ENCODE results near the gene MYCN. TPM values are rescaled to one million over a fixed set of nuclear protein-coding genes. Genes with fewer than 3 reads are reported as not detected.
"Not testable (repeated sequence)": the region's sequence is repeated elsewhere in the genome, so short reads cannot be mapped to it uniquely, and the experiment has no call there.

MYCN gene
- total and polyA plus RNA-seq, 2 of the 8 experiments (the other 6 are each of a cell fraction or from before 2014, with no cell fraction given), result 87.8 to 137 TPM

- H3K4ac ChIP-seq (replicated peaks; ENCODE audit: insufficient read length, low read depth, low read length); H2BK15ac ChIP-seq (ENCODE audit: low read length); H4K8ac ChIP-seq (ENCODE audit: extremely low read depth, insufficient read depth, low read length); H3K14ac ChIP-seq (ENCODE audit: insufficient read length); H3K4me3 ChIP-seq (ENCODE audit: extremely low read depth in 1 of 4, insufficient read depth in 2 of 4, low read depth in 3 of 4, low read length in 4 of 4); DNase-seq (ENCODE audit: low read depth in 1 of 2, low spot score in 2 of 2); H2AK5ac ChIP-seq (ENCODE audit: low read depth, low read length); H4K91ac ChIP-seq (replicated peaks; ENCODE audit: insufficient read length, low read length); H2BK5ac ChIP-seq (ENCODE audit: low read depth, low read length); H3K9ac ChIP-seq (replicated peaks in 1 of 4; ENCODE audit: extremely low read depth in 1 of 4, low read depth in 3 of 4, low read length in 3 of 4); H4K20me1 ChIP-seq (replicated peaks in 1 of 2; ENCODE audit: control insufficient read depth in 1 of 2, insufficient read depth in 2 of 2, low read length in 2 of 2); H3K27me3 ChIP-seq (replicated peaks in 1 of 4; ENCODE audit: control insufficient read depth in 3 of 4, extremely low read depth in 1 of 4, insufficient read depth in 3 of 4, low read length in 3 of 4); H3K27ac ChIP-seq (ENCODE audit: low read depth, low read length); FAIRE-seq; H2AFZ ChIP-seq (ENCODE audit: low read length); H2BK120ac ChIP-seq (replicated peaks; ENCODE audit: low read depth, low read length); H3K4me1 ChIP-seq (replicated peaks in 1 of 4; ENCODE audit: control insufficient read depth in 3 of 4, insufficient read depth in 4 of 4, low read length in 3 of 4); H3K9me3 ChIP-seq (ENCODE audit: insufficient read depth in 2 of 2, low read depth in 1 of 2, low read length in 1 of 2); H3K56ac ChIP-seq (replicated peaks; ENCODE audit: insufficient read length, low read depth, low read length); H3K36me3 ChIP-seq (ENCODE audit: control insufficient read depth in 2 of 4, insufficient read depth in 4 of 4, low read length in 3 of 4); H3K23me2 ChIP-seq (ENCODE audit: low read depth, low read length); H4K5ac ChIP-seq (ENCODE audit: insufficient read length, low read depth, low read length); H3K18ac ChIP-seq (ENCODE audit: extremely low read depth, low read length); H3K79me2 ChIP-seq (ENCODE audit: control insufficient read depth in 1 of 2, insufficient read depth in 2 of 2, low read length in 2 of 2); H2BK12ac ChIP-seq (ENCODE audit: low read depth, low read length); H3K4me2 ChIP-seq (ENCODE audit: insufficient read depth in 1 of 2, low read depth in 2 of 2, low read length in 2 of 2); H3K79me1 ChIP-seq (ENCODE audit: low read depth, low read length); H3K23ac ChIP-seq (ENCODE audit: insufficient read length): not testable (repeated sequence)
- CTCF ChIA-PET (ENCODE audit: partially characterized antibody), result interaction anchor here (1.0 to 1.6 kb wide), 3 partner anchors 21 to 71 kb away, joined by 3 to 5 read pairs (median 4); no protein-coding TSS in a partner anchor
- peak overlapping the region; percentile 93; the same call in 1 of the 2 replicates for H2BK20ac ChIP-seq (ENCODE audit: low read length)
- POLR2A ChIA-PET (ENCODE audit: partially characterized antibody), result interaction anchor here (0.5 kb wide), 1 partner anchor 623 kb away, joined by 3 read pairs; no protein-coding TSS in a partner anchor
- 92% methylated on average over 5 of the region's 5 CpGs; no CpG with 5 or more reads in 1 of the 2 experiments for WGBS, 2 experiments (ENCODE audit: extremely low coverage in 1 of 2, insufficient coverage in 1 of 2, insufficient read length in 1 of 2, insufficient replicate concordance in 2 of 2, low coverage in 1 of 2, low lambda C conversion rate in 2 of 2, missing lambda C conversion rate in 1 of 2)
Observed at GRCh38 chr2:15963109-15963976, 23.0 kb downstream of the MYCN start.
